Tibial artery (tissue), 4 donors: ENCODE measurements around the gene GPBP1.

Experiments used
- DNase-seq, 2 donors: peaks; one replicate each; pipeline ENCODE4 v3.0.0-alpha.2; 2019
- H3K27ac ChIP-seq, 2 donors: fragments of 200-600 bp; sonication (generic) in 1 of 2; 1 replicate in 1 of 2; 2 replicates in 1 of 2; pipeline ENCODE4 v1.5.1; 2018 to 2019; ENCODE audit warnings: mild to moderate bottlenecking in 1 of 2
- H3K27me3 ChIP-seq, 2 donors: fragments of 200-600 bp; sonication (generic) in 1 of 2; one replicate each; pipeline versions ENCODE4 v1.5.1 to v1.6.0; 2016 to 2019
- H3K36me3 ChIP-seq, 3 donors: fragments of 200-600 bp; sonication (generic) in 2 of 3; one replicate each; pipeline ENCODE4 v1.5.1; 2016 to 2019; ENCODE audit warnings: mild to moderate bottlenecking in 2 of 3
- H3K4me1 ChIP-seq, 4 donors: fragments of 200-600 bp; sonication (generic) in 2 of 4; 1 replicate in 3 of 4; 2 replicates in 1 of 4; pipeline ENCODE4 v1.5.1; 2016 to 2019
- H3K4me3 ChIP-seq, 2 donors: fragments of 200-600 bp; sonication (generic) in 1 of 2; 1 replicate in 1 of 2; 2 replicates in 1 of 2; pipeline ENCODE4 v1.5.1; 2018 to 2019; ENCODE audit warnings: mild to moderate bottlenecking in 2 of 2
- H3K9me3 ChIP-seq, 3 donors: fragments of 200-600 bp; sonication (generic) in 1 of 3; one replicate each; pipeline ENCODE4 v1.5.1; 2016 to 2019
- CTCF ChIP-seq, 2 experiments: fragments of 200-600 bp in 1 of 2; fragments of 450-650 bp in 1 of 2; IDR thresholded peaks; one replicate each; pipeline ENCODE4 v1.5.1; 2017 to 2019; ENCODE audit warnings: antibody characterized with exemption in 2 of 2, mild to moderate bottlenecking in 1 of 2, moderate library complexity in 1 of 2
- intact Hi-C: fragments of 100-400 bp; cut with DNase I; formaldehyde crosslinking; loops from one replicate; pipeline ENCODE4 v1.15.0; 2023; ENCODE audit warnings: low total_unique reads

GPBP1 gene

DNA sequence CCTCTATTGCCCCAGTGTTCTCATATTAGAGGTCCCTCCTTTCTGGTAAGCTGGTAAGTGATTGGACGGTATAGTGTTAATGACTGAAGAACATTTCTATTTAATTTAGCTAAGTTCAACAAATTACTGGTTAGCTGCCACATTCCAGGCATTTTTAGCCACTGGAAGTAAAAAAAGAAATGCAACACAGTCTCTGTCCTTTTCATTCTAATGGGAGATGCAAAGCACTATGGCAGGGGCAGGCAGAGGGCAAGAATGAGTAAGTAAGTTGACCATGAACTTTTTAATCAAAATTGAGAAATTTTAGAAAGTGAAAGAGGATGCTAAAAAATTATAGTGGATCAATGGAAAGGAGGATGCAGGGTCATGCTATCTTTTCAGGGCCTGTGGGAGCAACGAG lies 137.4 kb downstream of the GPBP1 start:
- Histone ChIP-seq H3K4me1 (peaks cover 0 to 5% (median 0%) of the 10 kb centered on the region in 4 donors), H3K9me3 (no peaks in the 10 kb centered on the region), H3K27ac (no peak overlapping the region), H3K4me3 (no peak overlapping the region), H3K36me3 (no peaks in the 10 kb centered on the region), H3K27me3 (no peaks in the 10 kb centered on the region)
- no peak for DNase-seq
- TF ChIP-seq CTCF (IDR thresholded peaks at IDR 0.05) = no peak
- intact Hi-C loops = no loop called here

DNA sequence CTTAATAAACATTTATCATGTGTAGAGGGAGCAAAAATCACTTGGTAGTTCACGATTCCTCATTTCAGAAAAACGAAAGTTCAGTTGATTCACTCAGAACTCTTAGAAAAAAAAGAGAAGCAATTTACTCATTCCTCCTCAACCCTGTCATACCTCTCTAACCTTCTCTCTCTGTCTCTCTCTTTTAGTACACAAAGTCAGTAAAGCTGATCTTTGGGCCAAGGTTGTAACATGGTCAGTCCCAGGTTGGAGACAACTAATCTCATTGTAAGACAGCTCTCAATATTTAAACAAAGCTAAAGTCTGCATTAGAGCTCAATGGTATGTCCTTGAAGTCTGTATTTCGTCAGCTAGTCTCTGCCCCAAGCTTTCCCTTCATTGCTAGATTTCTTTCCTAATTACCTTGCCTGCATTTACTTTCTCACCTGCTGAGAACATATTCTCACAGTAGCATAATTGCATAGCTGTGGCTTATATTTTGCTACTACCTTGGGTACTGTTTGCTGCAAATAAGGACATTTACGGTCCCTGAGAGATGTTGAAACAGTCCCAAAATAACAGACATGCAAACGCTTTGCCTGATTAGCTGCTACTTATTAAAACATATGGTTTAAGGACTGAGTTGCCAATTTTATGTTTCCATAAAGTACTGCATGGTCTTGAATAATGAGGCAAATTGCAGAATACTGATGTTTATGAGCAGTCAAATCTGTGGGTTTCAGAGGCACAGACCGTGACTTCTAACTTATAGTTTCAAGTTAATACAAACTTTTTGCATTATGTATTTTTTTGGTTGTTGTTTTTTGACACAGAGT lies 138.3 kb downstream of the GPBP1 start:
- TF ChIP-seq CTCF (IDR thresholded peaks at IDR 0.05) = no peak
- H3K27ac ChIP-seq = no peak overlapping the region
- intact Hi-C loops = no loop called here

GRCh38 chr5:57313716-57314115 lies 139.9 kb downstream of the GPBP1 start:
- peaks cover 0 to 5% (median 0%) of the 10 kb centered on the region in 4 donors for H3K4me1 ChIP-seq
- H3K4me3 ChIP-seq = no peak overlapping the region
- no peak for DNase-seq
- intact Hi-C loops = no loop called here
- TF ChIP-seq CTCF (IDR thresholded peaks at IDR 0.05) = no peak
- H3K9me3 ChIP-seq = no peaks in the 10 kb centered on the region
- no peak overlapping the region for H3K27ac ChIP-seq
- H3K27me3 ChIP-seq = no peaks in the 10 kb centered on the region
- H3K36me3 ChIP-seq = no peaks in the 10 kb centered on the region

More for the DNA sequence above, 138.3 kb downstream of the GPBP1 start:
- Histone ChIP-seq H3K36me3 (no peaks in the 10 kb centered on the region), H3K4me1 (peaks cover 0 to 5% (median 0%) of the 10 kb centered on the region in 4 donors), H3K9me3 (no peaks in the 10 kb centered on the region), H3K4me3 (no peak overlapping the region), H3K27me3 (no peaks in the 10 kb centered on the region)
- no peak for DNase-seq
